Right lobe of liver (tissue), 4 donors: Measurements from ENCODE around the gene WASL.

Experiments used
- CTCF ChIP-seq, 4 donors: fragments of 200-600 bp in 3 of 4; fragments of 450-650 bp in 1 of 4; IDR thresholded peaks; one replicate each; pipeline versions ENCODE4 v1.5.1 to v1.8.0; 2016 to 2022; ENCODE audit warnings: antibody characterized with exemption in 4 of 4, mild to moderate bottlenecking in 2 of 4
- POLR2A ChIP-seq: fragments of 450-650 bp; IDR thresholded peaks from one replicate; pipeline ENCODE4 v1.6.1; 2017; ENCODE audit warnings: antibody characterized with exemption, mild to moderate bottlenecking
- donor health status: DM: no; HTN: no; CAD: no.
- donor health status: DM: no; HTN: no; CAD: no.
- donor health status: DM: no; HTN: yes; CAD: no.

GRCh38 chr7:123677061-123677715, 71.6 kb downstream of the WASL start:
- no peak for TF ChIP-seq CTCF (IDR thresholded peaks at IDR 0.05)
- no peak for TF ChIP-seq POLR2A
